Neuron (in vitro differentiated cells): Measurements from ENCODE around the gene PCDHGA7.
"Not testable (repeated sequence)": the region's sequence is repeated elsewhere in the genome, so short reads cannot be mapped to it uniquely, and the experiment has no call there.

Experiments used
- H2AFZ ChIP-seq: one replicate; pipeline ENCODE4 v1.6.1; 2013; ENCODE audit warnings: low read depth, mild to moderate bottlenecking, inconsistent platforms, low read length, moderate library complexity
- H3K27me3 ChIP-seq: one replicate; pipeline ENCODE4 v1.6.1; 2013; ENCODE audit warnings: low read length; ENCODE audit not compliant: insufficient read depth
- H3K36me3 ChIP-seq: one replicate; pipeline ENCODE4 v1.6.1; 2013; ENCODE audit warnings: low read length; ENCODE audit not compliant: insufficient read depth
- H3K4me1 ChIP-seq: one replicate; pipeline ENCODE4 v1.6.1; 2013; ENCODE audit warnings: low read length; ENCODE audit not compliant: insufficient read depth
- H3K4me3 ChIP-seq: 2 replicates; pipeline ENCODE4 v1.5.1; 2013; ENCODE audit warnings: mild to moderate bottlenecking, low read length, moderate library complexity
- H3K9me3 ChIP-seq: one replicate; pipeline ENCODE4 v1.6.1; 2013; ENCODE audit warnings: low read length

PCDHGA7 gene

GRCh38 chr5:141398608-141399007 is 16.1 kb downstream of the PCDHGA7 start:
- H3K36me3 ChIP-seq = peaks cover 1% of the 10 kb centered on the region
- H3K9me3 ChIP-seq = peaks cover 33% of the 10 kb centered on the region
- H3K4me1 ChIP-seq = no peaks in the 10 kb centered on the region
- H3K27me3 ChIP-seq = no peaks in the 10 kb centered on the region
- H3K4me3 ChIP-seq = no peak overlapping the region
- no peak overlapping the region for H2AFZ ChIP-seq

- Histone ChIP-seq H3K36me3 (no peaks in the 10 kb centered on the region), H2AFZ (no peak overlapping the region), H3K9me3 (peaks cover 31% of the 10 kb centered on the region), H3K27me3 (no peaks in the 10 kb centered on the region), H3K4me3 (no peak overlapping the region), H3K4me1 (no peaks in the 10 kb centered on the region)
Measured at GRCh38 chr5:141399555-141400258, 17.2 kb downstream of the PCDHGA7 start.

- Histone ChIP-seq H3K9me3 (peaks cover 34% of the 10 kb centered on the region), H2AFZ (no peak within 1 kb of the TSS), H3K4me1 (no peaks in the 10 kb centered on the region), H3K27me3 (no peaks in the 10 kb centered on the region), H3K4me3 (no peak within 1 kb of the TSS), H3K36me3 (no peaks in the 10 kb centered on the region)
Measured at GRCh38 chr5:141402553-141403243, 20.2 kb downstream of the PCDHGA7 start, which contains the start of gene PCDHGA9. Gene PCDHGA9, plus strand, starts transcription at chr5:141402778. Its CDS starts 175 bp downstream, at chr5:141402953.

- Histone ChIP-seq H2AFZ (no peak overlapping the region), H3K9me3 (peaks cover 34% of the 10 kb centered on the region), H3K4me3 (no peak overlapping the region), H3K4me1 (no peaks in the 10 kb centered on the region), H3K36me3 (no peaks in the 10 kb centered on the region), H3K27me3 (no peaks in the 10 kb centered on the region)
Measured at GRCh38 chr5:141403387-141403786, 20.8 kb downstream of the PCDHGA7 start.

- not testable (repeated sequence) for H3K4me1 ChIP-seq, H3K36me3 ChIP-seq, H2AFZ ChIP-seq, H3K27me3 ChIP-seq
- H3K4me3 ChIP-seq = peak within 1 kb of the TSS; percentile 43
- peaks cover 44% of the 10 kb centered on the region for H3K9me3 ChIP-seq
Measured at GRCh38 chr5:141407790-141408505, 25.4 kb downstream of the PCDHGA7 start, which contains the start of gene PCDHGB6. Gene PCDHGB6, plus strand, starts transcription at chr5:141408021. Its CDS starts 182 bp downstream, at chr5:141408203.

- Histone ChIP-seq H2AFZ (no peak overlapping the region), H3K4me1 (no peaks in the 10 kb centered on the region), H3K9me3 (peaks cover 47% of the 10 kb centered on the region), H3K36me3 (peaks cover 11% of the 10 kb centered on the region), H3K4me3 (no peak overlapping the region), H3K27me3 (no peaks in the 10 kb centered on the region)
Measured at GRCh38 chr5:141409598-141410306, 27.2 kb downstream of the PCDHGA7 start.

GRCh38 chr5:141411575-141411974 is 29.0 kb downstream of the PCDHGA7 start:
- Histone ChIP-seq H3K4me1 (no peaks in the 10 kb centered on the region), H3K4me3 (peak overlapping the region; percentile 20), H3K9me3 (peaks cover 44% of the 10 kb centered on the region), H3K27me3 (no peaks in the 10 kb centered on the region), H3K36me3 (peaks cover 13% of the 10 kb centered on the region), H2AFZ (no peak overlapping the region)

GRCh38 chr5:141412854-141413539 is 30.5 kb downstream of the PCDHGA7 start, which contains the start of gene PCDHGA10:
Gene PCDHGA10, plus strand, starts transcription at chr5:141412987. Its CDS starts 189 bp downstream, at chr5:141413176.
- Histone ChIP-seq H3K36me3 (peaks cover 13% of the 10 kb centered on the region), H3K9me3 (peaks cover 52% of the 10 kb centered on the region), H2AFZ (no peak within 1 kb of the TSS), H3K27me3 (no peaks in the 10 kb centered on the region), H3K4me1 (no peaks in the 10 kb centered on the region), H3K4me3 (peak within 1 kb of the TSS; percentile 56)

- Histone ChIP-seq H2AFZ (no peak overlapping the region), H3K4me1 (no peaks in the 10 kb centered on the region), H3K4me3 (peak overlapping the region; percentile 56), H3K27me3 (no peaks in the 10 kb centered on the region), H3K9me3 (peaks cover 58% of the 10 kb centered on the region), H3K36me3 (peaks cover 18% of the 10 kb centered on the region)
Measured at GRCh38 chr5:141413540-141414069, 31.1 kb downstream of the PCDHGA7 start.

GRCh38 chr5:141414548-141415274 is 32.2 kb downstream of the PCDHGA7 start:
- Histone ChIP-seq H3K9me3 (peaks cover 58% of the 10 kb centered on the region), H3K36me3 (peaks cover 29% of the 10 kb centered on the region)
- H3K27me3 ChIP-seq, H2AFZ ChIP-seq, H3K4me1 ChIP-seq, H3K4me3 ChIP-seq: not testable (repeated sequence)

GRCh38 chr5:141415275-141415618 is 32.7 kb downstream of the PCDHGA7 start:
- H2AFZ ChIP-seq, H3K4me3 ChIP-seq, H3K4me1 ChIP-seq, H3K27me3 ChIP-seq: not testable (repeated sequence)
- Histone ChIP-seq H3K9me3 (peaks cover 55% of the 10 kb centered on the region), H3K36me3 (peaks cover 32% of the 10 kb centered on the region)
